A549 (cell line): ENCODE data around the gene UBAP1L. TPM values are rescaled to one million over a fixed set of nuclear protein-coding genes. Genes with fewer than 3 reads are reported as not detected.
A peak's percentile ranks its signal among the peaks of the same experiment; 100 is the strongest.

Source experiments
- ATAC-seq, 2 experiments: fragments of 200-7000 bp in 1 of 2; fragments of >200 bp in 1 of 2; cut with Nextera tagmentation in 1 of 2; cut with Tn5 transposase in 1 of 2; 3 replicates each; pipeline versions ENCODE4 v1.8.0 to v1.9.1; 2018 to 2020; ENCODE audit warnings: mild to moderate bottlenecking in 1 of 2, moderate library complexity in 1 of 2
- CTCF ChIA-PET: fragments of 300-600 bp; sonication (Branson Sonifier 250); formaldehyde crosslinking; extraction: SDS; loops from one replicate; lab custom pipeline; 2021; ENCODE audit warnings: antibody characterized with exemption, inconsistent platforms; lab: Yijun Ruan, JAX
- POLR2A ChIA-PET: fragments of 350-600 bp; formaldehyde crosslinking; extraction: SDS; loops from one replicate; lab custom pipeline; 2021; ENCODE audit warnings: antibody characterized with exemption, inconsistent platforms; lab: Yijun Ruan, JAX
- DNase-seq, 2 experiments: peaks; one replicate each; pipeline versions ENCODE4 v3.0.0 to v3.0.0-alpha.2; 2011 to 2016; ENCODE audit warnings: low read depth in 1 of 2, low spot score in 1 of 2
- FAIRE-seq: peaks from 2 replicates; lab custom pipeline; 2011; peaks lifted over from hg19 to GRCh38; lab: Jason Lieb, UNC
- H3K27ac ChIP-seq, 2 experiments: fragments of >200 bp; sonication (Bioruptor Twin); formaldehyde crosslinking; 3 replicates each; pipeline ENCODE4 v1.5.1; 2016 to 2017
- H3K4me1 ChIP-seq: fragments of >200 bp; sonication (Bioruptor Twin); formaldehyde crosslinking; 3 replicates; pipeline ENCODE4 v1.6.1; 2016
- H3K4me2 ChIP-seq: fragments of >200 bp; sonication (Bioruptor Twin); formaldehyde crosslinking; 3 replicates; pipeline ENCODE4 v1.6.1; 2016
- H3K4me3 ChIP-seq: fragments of >200 bp; sonication (Bioruptor Twin); formaldehyde crosslinking; 3 replicates; pipeline ENCODE4 v1.5.1; 2016
- H3K9me3 ChIP-seq: fragments of >200 bp; sonication (Bioruptor Twin); formaldehyde crosslinking; 3 replicates; pipeline ENCODE4 v1.6.1; 2016
- CEBPB ChIP-seq, 2 experiments: fragments of >200 bp in 1 of 2; sonication (Bioruptor Twin) in 1 of 2; formaldehyde crosslinking in 1 of 2; IDR thresholded peaks; 2 replicates each; pipeline ENCODE4 v1.6.1; 2012 to 2016
- CHD2 ChIP-seq: fragments of 150-350 bp; IDR thresholded peaks from 2 replicates; pipeline ENCODE4 v1.6.1; 2014; ENCODE audit warnings: low read length; ENCODE audit not compliant: partially characterized antibody
- CHD4 ChIP-seq: fragments of 200-600 bp; sonication (generic); IDR thresholded peaks from 2 replicates; pipeline ENCODE4 v1.6.1; 2016; ENCODE audit warnings: antibody characterized with exemption, mild to moderate bottlenecking, borderline replicate concordance
- EHMT2 ChIP-seq: fragments of 200-600 bp; sonication (generic); IDR thresholded peaks from 2 replicates; pipeline ENCODE4 v1.6.1; 2016; ENCODE audit warnings: antibody characterized with exemption, low read depth, mild to moderate bottlenecking, moderate library complexity
- EP300 ChIP-seq, 2 experiments: fragments of >200 bp; sonication (Bioruptor Twin); formaldehyde crosslinking; IDR thresholded peaks; 2 replicates in 1 of 2; 3 replicates in 1 of 2; pipeline ENCODE4 v1.6.1; 2016 to 2017
- FOSB ChIP-seq: fragments of 250-450 bp; sonication (Bioruptor Pico); IDR thresholded peaks from 2 replicates; pipeline ENCODE4 v1.5.0; 2020; ENCODE audit warnings: mild to moderate bottlenecking, moderate library complexity
- GATA3 ChIP-seq: IDR thresholded peaks from 2 replicates; pipeline ENCODE4 v1.6.1; 2012; ENCODE audit warnings: borderline replicate concordance
- JUNB ChIP-seq: fragments of >200 bp; sonication (Bioruptor Twin); formaldehyde crosslinking; IDR thresholded peaks from 2 replicates; pipeline ENCODE4 v1.6.1; 2016
- KDM5A ChIP-seq: fragments of 200-600 bp; sonication (generic); IDR thresholded peaks from 2 replicates; pipeline ENCODE4 v1.6.1; 2016; ENCODE audit warnings: antibody characterized with exemption, mild to moderate bottlenecking
- NPAS2 ChIP-seq: fragments of 250-450 bp; sonication (Bioruptor Pico); IDR thresholded peaks from 2 replicates; pipeline ENCODE4 v1.8.0; 2022; ENCODE audit warnings: mild to moderate bottlenecking, moderate library complexity, borderline replicate concordance
- PHF8 ChIP-seq: fragments of 200-600 bp; sonication (generic); IDR thresholded peaks from 2 replicates; pipeline ENCODE4 v1.6.1; 2016; ENCODE audit warnings: low read depth, mild to moderate bottlenecking, antibody characterized with exemption, moderate library complexity, borderline replicate concordance
- RAD21 ChIP-seq, 2 experiments: fragments of >200 bp in 1 of 2; sonication (Bioruptor Twin) in 1 of 2; formaldehyde crosslinking in 1 of 2; IDR thresholded peaks in 1 of 2; conservative IDR thresholded peaks in 1 of 2; 2 replicates in 1 of 2; 3 replicates in 1 of 2; pipeline ENCODE4 v1.6.1; 2012 to 2018; ENCODE audit warnings: inconsistent platforms in 1 of 2
- RFX5 ChIP-seq: fragments of 450-650 bp; IDR thresholded peaks from 2 replicates; pipeline ENCODE4 v1.7.1; 2014; ENCODE audit warnings: antibody characterized with exemption, mild to moderate bottlenecking, moderate library complexity
- ZNF302 ChIP-seq: fragments of 250-450 bp; sonication (Bioruptor Pico); IDR thresholded peaks from 2 replicates; pipeline ENCODE4 v1.9.0; 2021; ENCODE audit warnings: inconsistent platforms, mild to moderate bottlenecking, moderate library complexity
- ZSCAN20 ChIP-seq: fragments of 250-450 bp; sonication (Bioruptor Pico); IDR thresholded peaks from 2 replicates; pipeline ENCODE4 v1.8.0; 2022; ENCODE audit warnings: mild to moderate bottlenecking, moderate library complexity
- WGBS: methylation state at CpG from one replicate; pipeline ENCODE4 v1.1.6; 2017; ENCODE audit errors: missing lambda C conversion rate; 5-methylcytosine and 5-hydroxymethylcytosine counted together
- polyA plus RNA-seq, 4 experiments: library from polyadenylated mRNA; depleted of rRNA in 3 of 4; stranded (reverse); fragments of >200 nt; fragmentation: RNase III in 1 of 4; extraction: RNeasy Plus Mini Kit Qiagen cat#74134 plus additional on column Dnase treatment in 1 of 4; gene quantifications; 2 replicates in 3 of 4; 3 replicates in 1 of 4; pipeline ENCODE4 v1.2.3, GENCODE V29; 2011 to 2017
- TF ChIP-seq, protein P1 (sequence below): fragments of 150-350 bp; IDR thresholded peaks from 2 replicates; pipeline ENCODE4 v1.6.1; 2014; ENCODE audit warnings: low read depth, mild to moderate bottlenecking, low read length
- TF ChIP-seq, protein P2 (sequence below): fragments of >200 bp; sonication (Bioruptor Twin); formaldehyde crosslinking; IDR thresholded peaks from 2 replicates; pipeline ENCODE4 v1.6.1; 2016
- TF ChIP-seq, protein P3 (sequence below): fragments of >200 bp; sonication (Bioruptor Twin); formaldehyde crosslinking; IDR thresholded peaks from 3 replicates; pipeline ENCODE4 v1.5.1; 2016
- TF ChIP-seq, protein P4 (sequence below): fragments of 250-450 bp; sonication (Bioruptor Pico); IDR thresholded peaks from 2 replicates; pipeline ENCODE4 v1.5.0; 2020; ENCODE audit warnings: low read depth, mild to moderate bottlenecking, moderate library complexity

Gene UBAP1L
- polyA plus RNA-seq, 2 of the 4 experiments (the other 2 are of a cell fraction): 0.84 to 0.87 TPM

DNA sequence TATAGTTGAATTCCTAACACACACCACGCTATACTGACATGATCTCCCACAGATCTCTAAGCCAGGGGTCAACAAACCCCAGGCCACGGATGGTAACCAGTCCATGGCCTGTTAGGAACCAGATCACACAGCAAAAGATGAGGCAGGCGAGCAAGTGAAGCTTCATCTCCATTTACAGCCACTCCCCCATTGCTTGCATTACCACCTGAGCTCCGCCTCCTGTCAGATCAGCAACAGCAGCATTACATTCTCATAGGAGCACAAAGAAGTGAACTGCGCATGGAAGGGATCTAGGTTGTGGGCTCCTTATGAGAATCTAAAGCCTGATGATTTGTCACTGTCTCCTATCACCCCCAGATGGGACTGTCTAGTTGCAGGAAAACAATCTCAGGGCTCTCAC is 15.9 kb upstream of the UBAP1L start:
- ATAC-seq (no peak), DNase-seq (peak in 1 of 2 experiments; percentile 24), FAIRE-seq (no peak)
- Histone ChIP-seq H3K4me1 (peaks cover 11% of the 10 kb centered on the region), H3K27ac (no peak overlapping the region), H3K4me3 (no peak overlapping the region), H3K4me2 (no peak overlapping the region), H3K9me3 (no peaks in the 10 kb centered on the region)
- TF ChIP-seq ZSCAN20 (no peak), NPAS2 (CRISPR knock-in tag) (no peak), RFX5 (no peak)
- TF ChIP-seq, protein P1, sequence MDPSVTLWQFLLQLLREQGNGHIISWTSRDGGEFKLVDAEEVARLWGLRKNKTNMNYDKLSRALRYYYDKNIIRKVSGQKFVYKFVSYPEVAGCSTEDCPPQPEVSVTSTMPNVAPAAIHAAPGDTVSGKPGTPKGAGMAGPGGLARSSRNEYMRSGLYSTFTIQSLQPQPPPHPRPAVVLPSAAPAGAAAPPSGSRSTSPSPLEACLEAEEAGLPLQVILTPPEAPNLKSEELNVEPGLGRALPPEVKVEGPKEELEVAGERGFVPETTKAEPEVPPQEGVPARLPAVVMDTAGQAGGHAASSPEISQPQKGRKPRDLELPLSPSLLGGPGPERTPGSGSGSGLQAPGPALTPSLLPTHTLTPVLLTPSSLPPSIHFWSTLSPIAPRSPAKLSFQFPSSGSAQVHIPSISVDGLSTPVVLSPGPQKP: no peak
- ChIA-PET POLR2A (interaction anchor here (0.6 kb wide), 1 partner anchor 195 kb away, joined by 4 read pairs; no protein-coding TSS in a partner anchor), CTCF (interaction anchor here (1.0 kb wide), 1 partner anchor 76 kb away, joined by 3 read pairs; no protein-coding TSS in a partner anchor)
- WGBS: 87% methylated on average over 5 of the region's 5 CpGs

DNA sequence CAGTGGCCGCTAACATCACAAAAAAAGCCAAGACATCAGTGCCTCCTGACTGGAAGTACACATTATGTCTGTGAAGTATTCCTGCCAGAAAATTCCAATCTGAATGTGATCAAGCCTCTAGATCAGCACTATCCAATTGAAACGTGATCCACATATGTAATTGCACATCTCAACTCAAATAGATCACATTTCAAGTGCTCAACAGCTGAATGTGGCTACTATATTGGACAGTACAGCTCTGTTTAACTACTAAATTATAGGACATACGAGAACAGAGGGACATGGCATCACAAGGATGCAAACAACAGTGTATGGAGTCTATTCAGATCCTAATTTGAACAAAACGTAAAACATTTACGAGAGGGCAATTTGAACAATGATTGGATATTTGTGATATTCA is 542 bp upstream of the UBAP1L start:
- Histone ChIP-seq H3K4me2 (no peak overlapping the region), H3K4me3 (no peak overlapping the region), H3K4me1 (no peaks in the 10 kb centered on the region), H3K9me3 (no peaks in the 10 kb centered on the region), H3K27ac (no peak overlapping the region)
- CTCF ChIA-PET: interaction anchor here (0.6 to 3.4 kb wide), 12 partner anchors 9 to 201 kb away, joined by 3 to 23 read pairs (median 4); no protein-coding TSS in a partner anchor
- POLR2A ChIA-PET: interaction anchor here (1.2 kb wide), 1 partner anchor 70 kb away, joined by 3 read pairs; the partner anchor contains the start of gene CLPX
- DNase-seq (no peak), ATAC-seq (no peak), FAIRE-seq (no peak)
- TF ChIP-seq, protein P2, sequence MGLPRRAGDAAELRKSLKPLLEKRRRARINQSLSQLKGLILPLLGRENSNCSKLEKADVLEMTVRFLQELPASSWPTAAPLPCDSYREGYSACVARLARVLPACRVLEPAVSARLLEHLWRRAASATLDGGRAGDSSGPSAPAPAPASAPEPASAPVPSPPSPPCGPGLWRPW: no peak
- TF ChIP-seq PHF8: no peak
- no peak for TF ChIP-seq CHD4
- TF ChIP-seq KDM5A: no peak
- no peak for TF ChIP-seq JUNB
- TF ChIP-seq CEBPB (IDR thresholded peaks at IDR 0.05): no peak
- no peak for TF ChIP-seq CHD2
- no peak for TF ChIP-seq RFX5
- TF ChIP-seq, protein P3, sequence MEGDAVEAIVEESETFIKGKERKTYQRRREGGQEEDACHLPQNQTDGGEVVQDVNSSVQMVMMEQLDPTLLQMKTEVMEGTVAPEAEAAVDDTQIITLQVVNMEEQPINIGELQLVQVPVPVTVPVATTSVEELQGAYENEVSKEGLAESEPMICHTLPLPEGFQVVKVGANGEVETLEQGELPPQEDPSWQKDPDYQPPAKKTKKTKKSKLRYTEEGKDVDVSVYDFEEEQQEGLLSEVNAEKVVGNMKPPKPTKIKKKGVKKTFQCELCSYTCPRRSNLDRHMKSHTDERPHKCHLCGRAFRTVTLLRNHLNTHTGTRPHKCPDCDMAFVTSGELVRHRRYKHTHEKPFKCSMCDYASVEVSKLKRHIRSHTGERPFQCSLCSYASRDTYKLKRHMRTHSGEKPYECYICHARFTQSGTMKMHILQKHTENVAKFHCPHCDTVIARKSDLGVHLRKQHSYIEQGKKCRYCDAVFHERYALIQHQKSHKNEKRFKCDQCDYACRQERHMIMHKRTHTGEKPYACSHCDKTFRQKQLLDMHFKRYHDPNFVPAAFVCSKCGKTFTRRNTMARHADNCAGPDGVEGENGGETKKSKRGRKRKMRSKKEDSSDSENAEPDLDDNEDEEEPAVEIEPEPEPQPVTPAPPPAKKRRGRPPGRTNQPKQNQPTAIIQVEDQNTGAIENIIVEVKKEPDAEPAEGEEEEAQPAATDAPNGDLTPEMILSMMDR: no peak
- TF ChIP-seq RAD21 (conservative IDR thresholded peaks at IDR 0.05 in 1 of 2, IDR thresholded peaks at IDR 0.05 in 1 of 2): no peak
- TF ChIP-seq ZNF302: no peak
- no peak for TF ChIP-seq EP300 (IDR thresholded peaks at IDR 0.05)
- no peak for TF ChIP-seq GATA3
- no peak for TF ChIP-seq EHMT2
- TF ChIP-seq, protein P4, sequence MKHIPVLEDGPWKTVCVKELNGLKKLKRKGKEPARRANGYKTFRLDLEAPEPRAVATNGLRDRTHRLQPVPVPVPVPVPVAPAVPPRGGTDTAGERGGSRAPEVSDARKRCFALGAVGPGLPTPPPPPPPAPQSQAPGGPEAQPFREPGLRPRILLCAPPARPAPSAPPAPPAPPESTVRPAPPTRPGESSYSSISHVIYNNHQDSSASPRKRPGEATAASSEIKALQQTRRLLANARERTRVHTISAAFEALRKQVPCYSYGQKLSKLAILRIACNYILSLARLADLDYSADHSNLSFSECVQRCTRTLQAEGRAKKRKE (CRISPR knock-in tag): no peak
- no peak for TF ChIP-seq FOSB
- WGBS: 82% methylated on average over 5 of the region's 5 CpGs
